Measurements from ENCODE around the gene CLCN1.

CLCN1 gene

DNA sequence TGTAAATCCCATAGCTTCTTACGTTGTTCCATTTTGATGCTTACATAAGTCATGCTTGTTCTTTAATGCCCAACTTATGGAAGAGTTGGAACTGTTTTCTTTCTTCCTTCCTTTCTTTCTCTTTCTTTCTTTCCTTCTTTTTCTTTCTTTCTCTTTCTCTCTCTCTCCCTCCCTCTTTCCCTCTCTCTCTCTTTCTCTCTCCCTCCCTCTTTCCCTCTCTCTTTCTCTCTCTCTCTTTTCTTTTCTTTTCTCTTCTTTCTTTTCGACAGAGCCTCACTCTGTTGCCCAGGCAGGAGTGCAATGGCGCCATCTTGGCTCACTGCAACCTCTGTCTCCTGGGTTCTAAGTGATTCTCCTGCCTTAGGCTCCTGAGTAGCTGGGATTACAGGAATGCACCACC is 27.7 kb downstream of the CLCN1 start:
- DNase-seq: no peak

DNA sequence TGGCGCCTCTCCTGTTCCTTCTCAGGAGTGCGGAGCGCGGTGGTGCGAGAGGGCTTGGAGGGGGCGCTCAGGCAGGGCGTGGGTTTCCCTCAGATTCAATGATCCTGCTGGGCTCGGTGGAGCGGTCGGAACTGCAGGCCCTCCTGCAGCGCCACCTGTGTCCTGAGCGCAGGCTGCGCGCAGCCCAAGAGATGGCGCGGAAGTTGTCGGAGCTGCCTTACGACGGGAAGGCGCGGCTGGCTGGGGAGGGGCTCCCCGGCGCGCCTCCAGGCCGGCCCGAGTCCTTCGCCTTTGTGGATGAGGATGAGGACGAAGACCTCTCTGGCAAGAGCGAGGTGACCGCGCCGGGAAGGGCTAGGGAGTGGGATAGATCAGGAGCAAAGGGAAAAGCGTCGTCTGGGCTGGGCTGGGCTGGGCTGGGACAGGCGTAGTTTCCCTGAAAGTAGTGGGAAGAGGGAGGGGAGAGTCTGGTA is 29.6 kb downstream of the CLCN1 start:
- no peak for DNase-seq

DNA sequence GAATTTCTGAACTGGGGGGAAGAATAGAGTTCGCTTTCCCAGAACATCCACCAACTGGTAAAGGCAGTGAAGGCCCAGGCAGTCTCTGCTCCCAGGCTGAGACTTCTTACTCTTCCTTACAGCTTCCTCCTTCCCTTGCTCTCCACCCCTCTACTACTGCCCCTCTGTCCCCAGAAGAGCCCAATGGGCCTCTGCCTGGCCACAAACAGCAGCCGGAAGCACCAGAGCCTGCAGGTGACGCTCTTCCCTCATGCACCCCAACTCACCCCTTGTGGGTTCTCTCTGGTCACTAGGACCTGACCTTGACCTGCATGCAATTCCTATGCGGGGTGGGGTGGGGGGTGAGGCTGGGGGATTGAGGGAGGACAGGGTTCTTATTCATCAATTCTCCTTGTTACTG is 30.1 kb downstream of the CLCN1 start:
- DNase-seq: no peak

DNA sequence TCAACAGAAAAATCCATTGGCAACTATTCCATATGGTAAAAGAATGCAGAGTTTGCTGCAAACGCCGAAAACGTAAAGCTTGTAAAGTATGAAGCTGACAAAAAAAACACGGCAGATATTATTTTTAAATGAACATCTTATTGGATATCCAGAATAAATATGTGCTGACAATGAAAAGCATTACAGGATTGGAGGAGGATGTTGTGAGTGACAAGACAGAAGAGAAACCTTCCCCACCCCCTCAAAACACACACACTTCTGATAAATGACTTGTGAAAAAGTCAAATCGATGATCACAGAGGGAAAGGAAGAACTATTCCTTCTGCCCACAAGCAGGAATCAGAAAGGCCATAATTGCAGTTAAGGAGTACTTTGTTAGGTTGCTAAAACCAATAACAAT is 32.0 kb downstream of the CLCN1 start:
- DNase-seq: no peak

DNA sequence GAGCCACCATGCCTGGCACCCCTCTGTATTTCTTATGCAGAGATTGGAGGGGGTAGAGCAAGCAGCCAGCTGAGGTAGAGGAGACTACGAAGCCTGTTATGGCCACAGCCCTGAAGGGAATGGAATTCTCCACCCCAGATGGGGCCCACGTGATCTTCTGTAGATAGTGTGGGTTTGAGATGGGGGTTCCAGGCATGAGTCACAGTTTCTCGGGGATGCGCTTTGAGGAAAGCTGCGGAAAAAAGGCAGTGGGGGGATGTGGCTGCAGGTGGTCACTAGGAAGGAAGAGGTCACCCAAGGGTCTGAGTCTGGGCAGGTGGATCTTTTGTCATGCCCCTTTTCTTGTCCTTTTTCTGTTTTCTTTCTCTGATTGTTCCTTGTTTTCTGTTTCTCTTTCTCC is 35.1 kb downstream of the CLCN1 start:
- DNase-seq: no peak

DNA sequence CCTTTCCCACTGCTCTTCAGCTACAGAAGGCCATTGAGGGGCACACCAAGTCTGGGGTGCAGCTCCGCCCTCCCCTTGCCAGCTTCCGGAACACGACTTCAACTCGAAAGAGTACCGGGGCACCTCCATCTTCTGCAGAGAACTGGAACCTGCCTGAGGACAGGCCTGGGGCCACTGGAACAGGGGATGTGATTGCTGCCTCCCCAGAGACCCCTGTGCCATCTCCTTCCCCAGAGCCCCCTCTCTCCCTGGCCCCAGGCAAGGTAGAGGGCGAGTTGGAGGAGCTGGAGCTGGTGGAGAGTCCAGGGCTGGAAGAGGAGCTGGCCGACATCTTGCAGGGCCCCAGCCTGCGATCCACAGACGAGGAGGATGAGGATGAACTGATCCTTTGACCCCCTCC is 35.7 kb downstream of the CLCN1 start:
- no peak for DNase-seq

DNA sequence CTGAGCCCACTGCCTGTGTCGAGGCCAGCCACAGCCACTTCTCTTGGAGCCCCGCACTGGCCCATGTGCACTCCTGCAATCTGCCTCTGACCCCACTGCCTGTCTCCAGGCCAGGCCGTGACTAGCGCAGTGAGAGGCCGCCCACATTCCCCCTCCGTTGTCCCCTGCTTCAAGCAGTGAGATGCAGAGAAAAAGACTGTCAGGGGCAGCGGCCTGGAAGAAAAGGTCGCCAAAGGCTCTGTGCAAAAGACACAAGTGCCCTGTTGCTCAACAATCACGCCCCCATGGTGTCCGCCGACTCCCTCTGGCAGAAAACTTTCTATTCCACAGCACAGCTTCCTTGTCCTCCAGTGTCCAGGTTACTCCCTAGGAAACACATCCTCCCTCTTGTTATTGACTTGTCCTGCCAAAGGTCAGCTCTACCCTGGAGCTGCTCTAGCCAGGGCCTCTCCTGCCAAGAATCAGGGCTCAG is 36.7 kb downstream of the CLCN1 start:
- DNase-seq: no peak

DNA sequence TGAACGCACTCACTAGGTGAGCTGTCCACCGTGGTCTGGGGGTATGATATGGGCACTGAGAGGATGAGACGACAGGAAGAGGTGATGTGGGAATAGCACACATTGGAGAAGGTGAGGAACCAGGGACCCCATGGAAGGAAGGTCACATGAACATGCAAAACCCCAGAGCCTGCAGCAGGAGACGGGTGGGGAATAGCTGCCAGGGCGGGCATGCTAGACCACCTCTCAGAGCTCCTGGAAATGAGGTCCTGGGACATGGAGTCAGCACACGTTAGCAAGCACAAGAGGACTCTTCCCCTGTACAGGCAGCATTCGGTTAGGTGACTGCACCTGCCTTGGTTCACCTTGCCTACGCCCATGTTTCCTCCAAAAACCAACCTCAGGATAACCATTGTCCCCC is 38.5 kb downstream of the CLCN1 start:
- DNase-seq: no peak

DNA sequence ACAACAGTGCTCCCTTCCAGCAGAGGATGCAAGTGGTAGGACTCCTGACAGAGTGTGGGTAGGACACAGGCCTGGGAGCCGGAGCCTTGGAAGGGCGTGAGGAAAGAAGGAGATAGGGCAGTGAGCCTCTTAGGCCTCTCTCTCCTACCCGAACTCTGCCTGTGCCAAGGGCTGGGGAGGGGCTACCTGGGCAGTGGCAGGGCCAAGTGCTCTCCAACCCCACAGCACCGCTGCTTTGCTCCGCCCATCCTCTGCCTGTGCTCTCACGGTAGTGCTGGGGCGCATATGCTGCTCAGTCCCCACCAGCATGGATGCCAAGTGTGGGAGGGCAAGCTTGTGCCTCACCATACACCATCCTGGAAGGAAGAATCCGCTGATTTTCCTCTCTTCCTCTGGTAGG is 39.1 kb downstream of the CLCN1 start:
- DNase-seq: no peak

DNA sequence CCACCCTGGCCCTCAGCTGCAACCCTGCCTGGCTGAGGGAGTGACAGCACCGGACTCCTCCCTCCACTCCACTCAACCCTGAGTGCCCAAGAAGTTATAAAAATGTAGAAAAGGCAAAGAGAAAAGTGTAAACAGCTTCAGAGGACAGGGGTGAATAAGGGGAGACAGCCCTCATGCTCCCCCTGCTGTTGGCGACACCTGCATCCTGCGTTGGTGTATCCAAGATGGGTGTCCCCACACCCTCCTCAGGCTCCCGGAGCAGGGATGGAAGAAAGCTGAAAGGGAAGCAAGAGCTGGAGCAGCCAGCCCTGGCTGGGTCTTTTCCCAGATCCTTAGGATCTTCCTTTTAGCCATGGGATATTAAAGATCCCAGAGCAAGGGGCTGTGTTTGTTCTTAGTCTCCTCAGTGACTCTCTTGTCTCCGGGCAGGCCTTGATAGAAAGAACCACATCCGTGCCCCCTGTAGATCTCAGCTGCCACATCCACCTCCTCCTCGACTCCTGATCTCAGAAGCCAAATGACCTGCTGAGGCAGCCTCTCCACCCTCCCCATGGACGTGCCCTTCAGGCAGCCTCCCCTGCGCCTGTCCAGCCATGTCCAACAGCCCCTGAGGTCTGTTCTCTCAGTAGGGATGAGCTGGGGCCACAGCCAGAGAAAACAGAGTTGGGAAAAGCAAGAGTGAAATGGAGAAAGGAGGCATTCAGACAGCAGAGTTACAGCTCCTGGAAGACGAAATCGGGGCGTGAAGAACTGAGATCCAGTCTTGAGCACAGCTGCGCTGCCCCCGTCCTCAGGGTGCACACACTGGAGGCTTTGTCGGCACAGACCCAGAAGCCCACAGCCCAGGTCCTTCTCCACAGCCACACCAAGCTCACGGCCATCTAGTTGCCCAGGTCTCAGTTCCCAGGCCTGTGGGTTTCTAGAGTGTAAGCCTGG is 39.8 kb downstream of the CLCN1 start:
- no peak for DNase-seq

DNA sequence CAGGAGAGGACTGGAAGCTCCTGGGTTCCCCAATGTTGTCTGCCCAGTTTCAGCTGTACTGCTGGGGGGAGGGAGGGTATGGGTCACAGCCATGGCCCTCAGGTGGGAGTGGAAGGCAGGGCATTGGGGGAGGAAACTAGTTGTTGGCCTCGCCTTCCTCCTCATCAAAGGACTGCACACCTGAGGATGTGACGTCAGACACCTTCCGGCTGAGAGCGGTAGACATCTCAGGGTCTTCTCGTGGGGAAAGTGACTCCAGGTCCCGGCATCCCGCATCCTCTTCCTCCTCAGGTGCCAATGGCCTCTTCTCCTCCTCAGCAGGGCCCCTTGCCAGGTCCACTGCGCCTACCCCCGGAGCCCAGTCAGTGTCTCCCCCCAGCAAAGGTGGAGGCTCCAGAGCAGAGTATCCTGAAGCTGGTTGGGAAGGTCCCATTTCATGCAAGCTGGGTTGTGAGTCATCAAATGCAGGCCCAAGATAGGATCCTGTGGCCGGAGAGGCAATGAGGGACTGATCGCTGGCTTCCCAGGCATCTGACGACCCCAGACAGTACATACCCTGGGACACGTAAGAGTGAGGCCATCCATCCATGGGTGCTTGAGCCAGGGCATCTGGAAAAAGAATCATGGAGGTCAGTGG is 40.6 kb downstream of the CLCN1 start:
- no peak for DNase-seq

DNA sequence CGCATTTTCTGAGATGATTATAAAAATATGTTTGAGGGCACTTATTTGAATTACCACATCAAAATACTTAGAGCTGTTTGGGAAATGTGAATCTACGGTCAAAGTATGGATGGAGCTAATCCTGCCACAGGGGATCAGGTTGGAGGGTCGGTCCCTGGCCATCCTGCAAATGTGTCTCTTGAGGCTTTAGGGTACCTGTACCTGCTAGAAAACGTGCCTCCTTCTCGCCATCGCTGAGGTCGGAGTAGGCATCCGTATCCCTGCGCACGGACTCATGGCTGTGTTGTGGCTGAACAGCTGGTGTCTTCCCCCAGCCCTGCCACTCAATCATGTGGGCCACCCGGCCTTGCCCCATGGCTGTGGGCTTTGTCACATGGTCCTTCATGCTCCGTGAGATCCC is 42.7 kb downstream of the CLCN1 start:
- DNase-seq: no peak

DNA sequence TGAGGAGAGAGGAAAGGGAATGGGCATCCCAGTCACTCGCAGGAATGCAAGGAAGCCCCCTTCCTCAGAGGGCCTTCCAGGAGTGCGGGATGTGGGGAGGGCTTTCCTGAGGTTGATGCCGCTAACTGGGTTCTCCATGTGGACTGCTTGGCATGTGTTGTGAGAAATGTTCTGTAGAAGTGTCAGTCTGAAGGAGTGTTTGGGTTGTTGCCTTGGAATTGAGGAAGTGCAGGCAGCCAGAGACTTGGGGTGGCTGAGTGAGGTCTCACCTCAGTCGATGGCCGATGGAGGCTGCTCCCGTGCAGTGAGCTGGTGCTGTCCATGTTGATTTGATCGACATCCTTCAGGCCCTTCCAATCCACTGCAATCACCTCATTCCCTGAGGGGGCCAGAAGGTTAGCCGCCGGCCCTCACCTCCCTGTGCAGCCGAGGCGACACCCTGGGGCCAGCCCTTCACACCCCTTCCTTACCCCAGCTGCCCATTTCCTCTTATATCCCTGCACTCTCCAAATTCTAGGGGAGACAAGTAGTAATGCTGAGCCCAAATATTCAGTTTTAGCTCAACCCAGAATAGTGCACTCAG is 44.0 kb downstream of the CLCN1 start:
- DNase-seq: no peak

DNA sequence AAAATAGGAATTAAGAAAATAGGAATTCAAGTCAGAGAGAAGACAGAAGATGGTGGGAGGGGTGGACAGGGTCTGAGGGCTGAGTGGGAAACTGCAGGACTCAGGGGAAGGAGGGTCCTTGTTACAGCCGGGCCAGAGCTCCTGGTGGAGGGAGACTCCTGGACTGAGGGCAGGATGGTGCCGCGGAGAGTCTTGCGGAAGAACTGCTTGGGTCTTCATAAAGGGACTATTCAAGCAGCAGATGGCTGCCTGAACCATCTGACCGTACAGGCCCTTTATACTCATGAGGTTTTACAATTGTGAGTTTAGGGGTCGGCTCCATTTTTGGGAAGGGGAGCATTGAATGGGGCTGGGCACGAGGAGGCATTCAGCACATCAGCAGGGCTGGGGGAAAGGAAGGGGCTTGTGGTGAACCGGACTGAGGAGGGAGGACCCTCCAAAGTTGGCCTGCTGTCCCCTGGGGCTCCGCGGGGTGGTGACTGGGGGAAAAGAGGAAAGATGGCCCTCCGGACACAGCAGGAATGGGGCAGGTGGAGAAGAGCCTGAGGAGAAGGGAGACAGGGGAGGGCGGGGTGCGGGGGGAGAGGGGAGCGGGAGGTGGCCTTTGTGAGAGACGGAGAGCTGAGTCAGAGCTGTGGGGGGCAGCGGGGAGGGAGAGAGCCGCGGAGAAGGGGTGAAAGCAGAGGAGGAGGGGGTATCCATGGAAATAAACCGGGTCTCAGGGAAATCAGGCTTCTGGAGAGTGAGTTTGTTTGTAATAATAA is 45.1 kb downstream of the CLCN1 start:
- DNase-seq: no peak

DNA sequence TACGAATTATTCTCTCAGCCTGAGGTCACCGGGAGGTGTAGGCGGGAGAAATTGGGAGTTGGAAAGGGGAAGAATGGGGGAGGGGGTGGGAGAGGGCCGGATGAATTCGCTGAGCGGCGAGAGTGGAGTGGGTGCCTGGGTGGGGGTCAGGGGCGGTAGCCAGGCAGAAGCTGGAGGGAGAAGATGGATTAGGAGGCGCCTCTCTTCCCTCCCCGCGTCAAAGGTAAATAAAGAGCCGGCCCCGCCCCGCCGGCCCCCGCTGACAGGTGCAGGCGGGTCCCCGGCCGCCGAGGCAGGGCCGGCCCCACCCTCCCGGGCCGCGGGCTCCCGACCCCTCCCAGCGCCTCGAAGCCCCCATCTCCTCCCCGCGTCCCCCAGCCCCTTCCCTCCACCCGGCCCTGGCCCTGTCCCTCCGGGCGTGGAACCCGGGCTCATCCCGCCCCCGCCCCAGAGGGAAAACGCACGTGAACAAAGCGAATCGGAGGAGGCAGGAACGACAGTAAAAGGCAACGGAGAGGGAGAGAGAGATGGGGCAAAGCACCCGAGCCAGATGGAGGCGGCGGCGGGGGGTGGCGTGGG is 45.7 kb downstream of the CLCN1 start:
- no peak for DNase-seq

DNA sequence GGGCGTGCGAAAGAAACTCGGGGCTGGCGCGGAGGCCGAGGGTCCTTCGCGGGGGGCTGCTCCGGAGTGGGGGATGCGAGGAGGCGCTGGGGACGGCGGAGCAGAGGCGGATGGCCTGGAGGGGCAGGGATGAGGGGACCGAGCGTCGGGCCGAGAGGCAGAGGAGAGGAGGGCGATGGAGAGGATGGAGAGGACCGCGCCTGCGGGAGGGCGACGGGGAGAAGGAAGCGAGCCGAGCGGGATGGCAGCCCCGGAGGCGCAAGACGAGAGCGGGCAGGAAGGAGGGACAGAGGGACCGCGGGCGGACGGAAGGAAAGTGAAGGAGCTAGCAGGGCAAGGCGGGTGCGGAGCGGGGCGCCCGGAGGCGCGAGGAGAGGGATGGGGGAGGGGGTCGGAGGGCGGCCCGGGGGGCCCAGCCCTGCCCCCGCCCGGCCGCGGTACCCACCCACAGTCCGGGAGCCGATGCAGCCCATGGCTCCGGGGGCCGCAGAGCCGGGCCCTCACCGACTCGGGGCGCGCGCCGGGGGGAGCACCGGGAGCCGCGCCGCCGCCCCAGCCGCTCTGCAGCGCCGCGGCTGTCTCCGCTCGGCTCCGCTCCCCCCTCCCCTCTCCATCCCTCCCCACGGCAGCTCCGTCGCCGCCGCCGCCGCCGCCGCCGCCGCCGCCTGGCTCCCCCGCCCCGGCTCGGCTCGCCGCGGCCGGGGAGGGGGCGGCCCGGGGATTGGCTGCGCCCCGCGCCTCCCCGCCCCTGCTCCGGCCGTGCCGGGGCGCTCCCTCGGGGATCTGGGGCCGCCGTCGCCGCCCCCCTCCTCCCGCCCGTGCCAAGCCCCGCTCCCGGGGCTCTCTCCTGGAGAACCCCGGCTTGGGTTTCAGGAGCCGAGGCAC is 46.5 kb downstream of the CLCN1 start, which contains the start of gene FAM131B:
Gene FAM131B, minus strand, starts transcription at position 583 of the 885 bp plus-strand sequence. Its CDS starts 110 bp downstream, at position 473.
- DNase-seq: no peak

DNA sequence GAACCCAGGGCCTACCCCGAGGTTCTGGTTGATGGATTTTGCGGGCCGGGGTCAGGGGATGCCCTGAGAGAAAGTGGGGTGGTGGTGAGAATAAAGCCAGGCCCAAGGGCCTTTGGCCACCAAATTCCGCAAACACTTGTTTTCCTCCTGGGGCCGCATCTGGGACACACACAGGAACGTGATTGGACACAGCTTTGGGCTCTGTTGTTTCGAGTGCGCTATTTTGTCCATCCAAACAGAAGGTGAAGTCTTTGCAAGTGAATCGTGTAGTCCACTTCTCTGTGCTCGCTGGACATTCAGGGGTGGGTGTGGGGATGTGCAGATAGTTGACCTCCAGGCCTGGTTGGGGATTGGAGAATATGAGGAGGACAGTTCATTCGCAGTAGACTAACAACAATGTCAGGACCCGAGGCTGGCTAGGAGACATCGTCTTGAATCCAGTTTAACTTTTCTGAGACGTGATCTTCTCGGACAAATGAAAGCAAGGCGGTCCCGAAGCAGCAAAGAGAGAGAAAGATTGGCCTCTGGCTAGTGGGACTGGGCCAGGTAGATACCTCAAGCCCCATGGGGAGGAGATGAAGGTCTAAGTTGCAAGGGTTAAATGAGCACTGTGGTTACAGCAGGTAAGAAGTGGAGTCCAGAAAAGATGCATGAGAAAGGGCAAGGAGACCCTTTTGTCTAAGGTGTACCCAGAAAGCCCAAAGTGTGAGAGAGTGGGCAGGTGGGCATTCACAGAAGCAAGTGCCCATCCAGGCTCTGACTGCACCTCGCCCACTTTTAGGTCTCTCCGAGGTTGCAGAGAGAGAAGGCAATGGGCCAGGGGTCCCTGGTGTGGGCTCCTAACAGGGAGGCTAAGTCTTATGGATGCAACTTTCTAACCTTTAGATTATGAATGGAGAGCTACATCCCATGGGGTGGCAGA is 47.4 kb downstream of the CLCN1 start:
- DNase-seq: no peak

DNA sequence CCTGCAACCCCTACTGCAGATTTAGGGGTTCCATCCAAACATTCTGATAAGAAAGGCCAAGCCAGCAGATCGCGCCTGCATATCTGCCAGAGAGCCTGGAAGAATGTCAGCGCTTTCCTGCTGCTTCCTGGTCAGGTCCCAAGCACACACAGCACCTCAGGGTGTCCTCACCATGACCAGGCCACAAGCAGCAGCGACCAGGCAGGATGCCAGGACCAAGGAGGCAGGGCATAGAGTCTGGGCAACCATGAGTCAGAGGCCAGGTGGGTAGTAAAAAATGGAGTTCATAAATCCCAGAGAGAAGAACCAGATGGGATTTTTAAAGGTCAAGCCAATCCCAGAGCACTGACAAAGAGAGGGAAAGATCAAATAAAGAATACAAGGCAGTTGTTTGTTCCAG is 52.1 kb downstream of the CLCN1 start:
- DNase-seq: no peak

DNA sequence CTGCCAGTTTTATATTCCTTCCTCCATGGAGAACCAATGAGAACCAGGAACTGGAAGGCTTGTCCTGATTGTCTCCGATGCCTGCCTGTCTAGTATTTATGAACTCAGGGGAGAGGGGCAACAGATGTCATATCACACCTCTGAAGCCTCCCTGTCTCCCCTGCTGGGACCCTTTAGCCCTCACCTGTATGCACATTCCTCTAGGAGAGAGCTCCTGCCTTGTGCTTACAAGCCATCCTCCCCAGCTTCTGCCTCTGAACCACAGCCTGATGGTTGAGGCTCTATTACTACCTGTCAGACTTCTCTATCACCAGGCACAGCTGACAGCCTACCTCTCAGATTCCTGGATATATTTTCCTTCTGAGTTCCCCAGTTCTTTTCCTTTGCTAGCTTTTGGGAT is 52.5 kb downstream of the CLCN1 start:
- DNase-seq: no peak
